ENCODE data around the gene EIF4A3. TPM values are rescaled to one million over a fixed set of nuclear protein-coding genes. Genes with fewer than 3 reads are reported as not detected.

EIF4A3 gene
- total RNA-seq, 4 donors from 2014 or later, result 29.7 to 500 (median 79.1) TPM

- intact Hi-C loops (cut with DNase I; ENCODE audit: low total_unique reads), result no loop called here
- Histone ChIP-seq H3K36me3 (no peaks in the 10 kb centered on the region), H3K4me3 (no peak overlapping the region), H3K27ac (no peak overlapping the region), H3K4me1 (no peaks in the 10 kb centered on the region), H3K9me3 (no peaks in the 10 kb centered on the region), H3K27me3 (no peaks in the 10 kb centered on the region)
- no peak for DNase-seq
- TF ChIP-seq POLR2A (IDR thresholded peaks at IDR 0.05) (no peak), CTCF (IDR thresholded peaks at IDR 0.05) (no peak)
These were observed 40.2 kb downstream of the EIF4A3 start for GRCh38 chr17:80106751-80107150.

GRCh38 chr17:80106176-80106575 lies 40.8 kb downstream of the EIF4A3 start:
- no peaks in the 10 kb centered on the region for H3K9me3 ChIP-seq
- H3K27ac ChIP-seq, result no peak overlapping the region
- no peak for DNase-seq
- no peaks in the 10 kb centered on the region for H3K36me3 ChIP-seq
- intact Hi-C loops (cut with DNase I; ENCODE audit: low total_unique reads), result no loop called here
- H3K27me3 ChIP-seq, result no peaks in the 10 kb centered on the region
- no peaks in the 10 kb centered on the region for H3K4me1 ChIP-seq
- no peak overlapping the region for H3K4me3 ChIP-seq
- no peak for TF ChIP-seq POLR2A (IDR thresholded peaks at IDR 0.05)
- TF ChIP-seq CTCF (IDR thresholded peaks at IDR 0.05), result no peak

GRCh38 chr17:80105762-80106161 lies 41.2 kb downstream of the EIF4A3 start:
- H3K27ac ChIP-seq, result no peak overlapping the region
- no peaks in the 10 kb centered on the region for H3K36me3 ChIP-seq
- intact Hi-C loops (cut with DNase I; ENCODE audit: low total_unique reads), result no loop called here
- no peaks in the 10 kb centered on the region for H3K9me3 ChIP-seq
- H3K27me3 ChIP-seq, result no peaks in the 10 kb centered on the region
- H3K4me1 ChIP-seq, result no peaks in the 10 kb centered on the region
- TF ChIP-seq POLR2A (IDR thresholded peaks at IDR 0.05), result no peak
- no peak for TF ChIP-seq CTCF (IDR thresholded peaks at IDR 0.05)
- no peak for DNase-seq
- no peak overlapping the region for H3K4me3 ChIP-seq

GRCh38 chr17:80104956-80105375 lies 42.0 kb downstream of the EIF4A3 start:
- H3K9me3 ChIP-seq, result no peaks in the 10 kb centered on the region
- H3K27me3 ChIP-seq, result no peaks in the 10 kb centered on the region
- DNase-seq, result no peak
- H3K27ac ChIP-seq, result no peak overlapping the region
- intact Hi-C loops (cut with DNase I; ENCODE audit: low total_unique reads), result no loop called here
- TF ChIP-seq CTCF (IDR thresholded peaks at IDR 0.05) (no peak), POLR2A (IDR thresholded peaks at IDR 0.05) (no peak)
- no peak overlapping the region for H3K4me3 ChIP-seq
- H3K36me3 ChIP-seq, result no peaks in the 10 kb centered on the region
- no peaks in the 10 kb centered on the region for H3K4me1 ChIP-seq

- Histone ChIP-seq H3K4me3 (no peak overlapping the region), H3K4me1 (no peaks in the 10 kb centered on the region), H3K36me3 (no peaks in the 10 kb centered on the region), H3K27me3 (no peaks in the 10 kb centered on the region), H3K27ac (no peak overlapping the region), H3K9me3 (no peaks in the 10 kb centered on the region)
- intact Hi-C loops (cut with DNase I; ENCODE audit: low total_unique reads), result no loop called here
- DNase-seq, result no peak
- TF ChIP-seq CTCF (IDR thresholded peaks at IDR 0.05) (no peak), POLR2A (IDR thresholded peaks at IDR 0.05) (no peak)
These were observed 42.5 kb downstream of the EIF4A3 start for GRCh38 chr17:80104321-80104955.
